ENCODE measurements around the gene IKBKE. TPM values are rescaled to one million over a fixed set of nuclear protein-coding genes. Genes with fewer than 3 reads are reported as not detected.
"Not testable (repeated sequence)": the region's sequence is repeated elsewhere in the genome, so short reads cannot be mapped to it uniquely, and the experiment has no call there.

Gene IKBKE
- polyA plus RNA-seq, 5 donors = 4.9 to 7.8 (median 6.6) TPM

DNA sequence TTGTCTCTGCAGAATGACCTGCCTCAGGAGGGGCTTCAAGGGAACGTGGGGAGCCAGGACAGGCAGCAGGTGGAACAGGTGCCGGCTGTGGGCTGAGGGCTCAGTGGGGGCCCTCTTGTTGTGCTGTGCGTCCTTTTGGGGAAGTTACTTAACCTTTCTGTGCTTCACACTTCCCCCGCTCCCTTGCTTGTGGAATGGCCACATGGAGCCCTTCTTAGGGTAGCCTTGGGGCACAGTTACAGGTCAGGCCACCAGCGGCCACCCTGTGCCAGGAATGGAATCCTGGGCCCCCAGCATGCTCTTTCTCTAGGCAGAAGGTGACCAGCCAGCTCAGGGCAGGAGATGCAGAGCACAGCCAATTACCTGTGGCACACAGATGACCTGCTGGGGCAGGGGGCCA lies 2.6 kb downstream of the IKBKE start:
- no peak for DNase-seq

DNA sequence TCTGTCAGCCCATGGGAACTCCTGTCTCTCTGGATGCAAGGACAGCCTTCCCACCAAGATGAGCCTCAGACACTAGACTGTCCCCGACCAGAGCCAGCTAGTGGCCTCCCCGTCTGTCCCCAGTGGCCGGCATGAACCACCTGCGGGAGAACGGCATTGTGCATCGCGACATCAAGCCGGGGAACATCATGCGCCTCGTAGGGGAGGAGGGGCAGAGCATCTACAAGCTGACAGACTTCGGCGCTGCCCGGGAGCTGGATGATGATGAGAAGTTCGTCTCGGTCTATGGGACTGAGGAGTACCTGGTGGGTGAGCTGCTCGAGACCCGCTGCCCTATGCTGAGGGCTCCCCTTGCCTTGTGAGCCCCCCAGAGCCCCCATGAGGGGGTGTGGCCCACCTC lies 5.8 kb downstream of the IKBKE start:
- DNase-seq = no peak

DNA sequence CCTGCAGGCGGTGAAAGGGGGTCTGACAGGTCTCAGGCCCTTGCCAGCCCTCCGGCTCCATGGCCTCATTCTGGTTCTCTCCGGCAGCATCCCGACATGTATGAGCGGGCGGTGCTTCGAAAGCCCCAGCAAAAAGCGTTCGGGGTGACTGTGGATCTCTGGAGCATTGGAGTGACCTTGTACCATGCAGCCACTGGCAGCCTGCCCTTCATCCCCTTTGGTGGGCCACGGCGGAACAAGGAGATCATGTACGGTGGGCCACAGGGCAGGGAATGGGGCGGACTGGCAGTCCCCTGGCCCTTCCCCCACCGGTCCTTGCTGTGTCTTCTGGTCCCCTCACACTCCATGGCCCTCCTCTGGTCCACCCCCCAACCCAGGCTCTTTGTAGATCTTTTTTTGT lies 6.3 kb downstream of the IKBKE start:
- no peak for DNase-seq

DNA sequence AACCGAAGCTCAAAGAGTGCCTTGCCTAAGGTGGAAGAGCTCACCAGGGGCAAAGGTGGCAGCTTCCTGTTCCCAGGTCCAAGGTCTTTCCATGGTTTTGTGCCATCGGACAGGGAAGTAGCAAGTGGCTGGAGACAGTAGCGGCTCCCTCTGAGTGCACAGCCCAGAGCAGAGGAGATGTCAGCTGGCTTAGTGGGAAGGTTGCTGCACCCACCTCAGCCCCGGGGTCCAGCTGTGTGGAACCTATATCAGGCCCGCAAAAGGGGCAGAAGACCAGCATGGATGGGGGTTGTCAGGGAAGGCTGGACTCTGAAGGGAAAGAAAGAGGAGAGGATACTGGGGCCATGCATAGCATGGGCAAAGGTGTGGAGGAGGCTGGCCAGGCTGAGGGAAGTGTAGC lies 6.8 kb downstream of the IKBKE start:
- DNase-seq = no peak

DNA sequence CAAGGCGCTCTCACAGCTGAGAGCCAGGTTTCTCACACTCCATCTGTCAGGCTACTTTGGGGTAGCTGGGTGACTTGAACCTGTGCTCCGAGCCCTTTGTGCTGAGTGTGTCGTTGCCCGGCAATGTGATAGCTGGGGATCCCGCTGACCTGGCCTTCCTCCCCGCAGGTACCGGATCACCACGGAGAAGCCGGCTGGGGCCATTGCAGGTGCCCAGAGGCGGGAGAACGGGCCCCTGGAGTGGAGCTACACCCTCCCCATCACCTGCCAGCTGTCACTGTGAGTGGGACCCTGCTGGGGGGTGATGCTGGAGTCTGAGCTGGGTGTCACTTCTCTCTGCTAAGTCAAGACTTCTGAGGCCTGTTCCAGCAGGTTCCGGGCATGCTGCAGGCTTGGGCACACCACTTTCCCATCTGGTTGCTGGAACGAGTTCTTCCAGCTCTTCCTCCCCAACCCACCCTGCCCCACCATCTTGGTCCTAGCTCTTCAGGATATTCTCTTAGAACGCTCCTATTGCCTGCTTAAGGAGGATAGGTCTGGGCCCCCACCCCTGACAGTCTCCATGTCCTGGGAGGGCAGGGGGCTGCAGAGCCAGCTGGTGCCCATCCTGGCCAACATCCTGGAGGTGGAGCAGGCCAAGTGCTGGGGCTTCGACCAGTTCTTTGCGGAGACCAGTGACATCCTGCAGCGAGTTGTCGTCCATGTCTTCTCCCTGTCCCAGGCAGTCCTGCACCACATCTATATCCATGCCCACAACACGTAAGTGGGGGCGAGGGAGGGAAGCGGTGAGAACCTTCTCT lies 7.5 kb downstream of the IKBKE start:
- DNase-seq = no peak

DNA sequence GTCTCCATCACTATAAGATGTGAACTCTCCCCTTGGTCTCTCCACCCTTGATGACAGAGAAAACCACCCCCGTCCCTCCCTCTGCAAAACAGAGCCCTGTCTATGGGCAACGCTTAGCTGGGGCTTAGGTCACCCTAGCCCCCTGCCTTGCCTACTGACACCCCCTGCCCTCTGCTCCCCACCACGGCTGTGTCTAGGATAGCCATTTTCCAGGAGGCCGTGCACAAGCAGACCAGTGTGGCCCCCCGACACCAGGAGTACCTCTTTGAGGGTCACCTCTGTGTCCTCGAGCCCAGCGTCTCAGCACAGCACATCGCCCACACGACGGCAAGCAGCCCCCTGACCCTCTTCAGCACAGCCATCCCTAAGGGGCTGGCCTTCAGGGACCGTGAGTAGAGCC lies 8.5 kb downstream of the IKBKE start:
- DNase-seq = no peak

DNA sequence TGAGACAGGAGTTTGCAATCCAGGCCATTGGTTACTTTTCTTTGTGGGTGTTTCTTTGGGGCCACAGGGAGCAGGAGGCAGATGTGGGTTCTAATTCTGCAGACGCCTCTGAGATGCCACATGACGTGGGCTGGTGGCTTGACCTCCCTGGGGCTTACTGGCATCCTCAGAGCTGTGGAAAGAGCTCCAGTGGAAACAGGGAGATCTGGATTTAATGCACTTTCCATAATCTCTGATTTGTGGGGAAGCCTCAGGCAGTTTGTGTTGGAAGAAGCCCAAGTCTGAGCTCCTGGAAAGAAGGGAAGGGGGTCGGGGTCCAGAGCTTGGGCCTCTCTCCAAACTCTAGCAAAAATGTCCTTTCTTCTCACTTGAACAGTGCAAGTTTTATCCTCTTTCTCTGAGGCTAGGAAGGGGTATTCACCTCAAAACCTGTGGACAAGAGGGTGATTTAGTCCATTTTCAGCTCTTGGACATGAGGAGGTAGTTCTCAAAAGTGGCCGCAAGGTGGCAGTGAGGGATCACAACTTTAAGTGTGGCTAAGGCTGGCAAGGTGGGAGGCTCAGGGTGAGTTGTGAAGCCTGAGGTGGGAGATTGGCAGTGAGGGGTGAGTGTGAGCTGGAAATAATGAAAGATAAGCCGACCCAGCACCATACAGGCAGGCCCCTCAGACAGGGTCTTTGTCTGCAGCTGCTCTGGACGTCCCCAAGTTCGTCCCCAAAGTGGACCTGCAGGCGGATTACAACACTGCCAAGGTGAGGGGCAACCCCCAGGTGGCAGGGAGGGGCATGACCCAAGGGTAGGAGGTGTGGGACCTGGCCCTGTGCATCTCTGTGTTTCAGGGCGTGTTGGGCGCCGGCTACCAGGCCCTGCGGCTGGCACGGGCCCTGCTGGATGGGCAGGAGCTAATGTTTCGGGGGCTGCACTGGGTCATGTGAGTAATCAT lies 9.2 kb downstream of the IKBKE start:
- DNase-seq = peak in 1 of 2 donors; percentile 63

- no peak for DNase-seq
These were observed 9.9 kb downstream of the IKBKE start for GRCh38 chr1:206480211-206480610.

DNA sequence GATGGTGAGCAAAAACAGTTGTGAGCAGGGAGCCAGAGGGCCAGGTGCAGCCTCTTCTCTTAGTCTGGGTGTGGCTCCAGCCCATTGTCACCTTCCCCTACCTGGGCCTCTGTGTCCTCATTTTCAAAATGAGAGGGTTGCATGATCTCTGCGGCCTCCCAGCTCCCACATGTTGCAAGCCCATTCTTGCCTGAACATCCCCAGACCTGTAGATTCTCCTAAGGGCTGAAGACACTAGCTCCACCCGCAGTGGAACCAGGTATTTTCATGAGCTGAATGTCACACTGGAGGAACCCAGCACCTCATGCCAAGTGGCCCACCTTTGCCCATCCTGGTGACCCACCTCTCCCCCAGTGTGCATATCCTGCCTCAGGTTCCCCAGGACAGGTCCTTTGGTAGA lies 12.3 kb downstream of the IKBKE start:
- no peak for DNase-seq

DNA sequence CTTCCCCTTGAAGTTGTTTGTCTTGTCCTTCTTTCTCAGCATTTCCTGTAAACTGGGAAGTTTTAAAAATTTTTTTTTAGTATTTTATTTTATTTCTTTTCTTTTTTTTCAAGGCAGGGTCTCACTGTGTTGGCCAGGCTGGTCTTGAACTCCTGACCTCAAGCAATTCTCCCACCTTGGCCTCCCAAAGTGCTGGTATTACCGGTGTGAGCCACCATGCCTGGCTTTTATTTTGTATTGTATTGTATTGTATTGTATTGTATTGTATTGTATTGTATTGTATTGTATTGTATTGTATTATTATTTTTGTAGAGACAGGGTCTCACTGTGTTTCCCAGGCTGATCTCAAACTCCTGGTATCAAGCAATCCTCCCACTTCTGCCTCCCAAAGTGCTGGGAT lies 13.6 kb downstream of the IKBKE start:
- not testable (repeated sequence) for DNase-seq

DNA sequence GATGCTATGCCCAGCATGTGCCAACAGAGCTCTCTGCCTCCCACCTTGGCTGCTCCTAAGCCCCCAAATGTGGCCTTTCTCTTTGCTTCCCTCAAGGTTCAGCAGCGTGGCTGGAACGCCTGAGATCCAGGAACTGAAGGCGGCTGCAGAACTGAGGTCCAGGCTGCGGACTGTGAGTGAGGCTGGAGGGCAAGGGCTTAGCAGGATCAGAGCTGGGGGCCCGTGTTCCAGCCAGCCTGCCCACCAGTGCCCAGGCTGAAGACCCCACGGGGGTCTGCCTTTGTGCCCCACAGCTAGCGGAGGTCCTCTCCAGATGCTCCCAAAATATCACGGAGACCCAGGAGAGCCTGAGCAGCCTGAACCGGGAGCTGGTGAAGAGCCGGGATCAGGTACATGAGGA lies 14.6 kb downstream of the IKBKE start:
- DNase-seq = no peak

GRCh38 chr1:206486995-206487788 lies 16.9 kb downstream of the IKBKE start:
- no peak for DNase-seq

DNA sequence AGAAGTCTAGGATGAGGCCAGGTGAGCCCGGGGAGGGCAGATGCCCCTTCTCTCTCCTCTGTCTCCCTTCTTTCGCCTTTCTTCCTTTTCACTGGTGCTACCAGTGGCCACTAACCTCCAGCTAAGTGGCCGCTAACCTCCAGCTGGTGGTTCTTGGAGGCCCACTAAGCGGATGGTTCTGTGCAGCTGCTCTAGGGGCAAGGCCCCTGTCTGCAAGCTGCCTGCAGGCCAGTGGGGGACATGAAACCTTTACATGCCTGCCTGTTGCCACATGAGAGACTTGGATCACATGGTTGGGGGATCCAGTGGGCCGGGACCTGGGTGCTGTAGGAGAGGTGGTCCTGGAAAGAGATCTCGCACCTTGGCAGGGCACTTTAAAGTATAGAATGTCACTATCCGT lies 17.7 kb downstream of the IKBKE start:
- DNase-seq = no peak

- no peak for DNase-seq
These were observed 18.2 kb downstream of the IKBKE start for GRCh38 chr1:206488466-206488865.

GRCh38 chr1:206489980-206490770 lies 19.9 kb downstream of the IKBKE start:
- DNase-seq = peak in 1 of 2 donors; percentile 73

DNA sequence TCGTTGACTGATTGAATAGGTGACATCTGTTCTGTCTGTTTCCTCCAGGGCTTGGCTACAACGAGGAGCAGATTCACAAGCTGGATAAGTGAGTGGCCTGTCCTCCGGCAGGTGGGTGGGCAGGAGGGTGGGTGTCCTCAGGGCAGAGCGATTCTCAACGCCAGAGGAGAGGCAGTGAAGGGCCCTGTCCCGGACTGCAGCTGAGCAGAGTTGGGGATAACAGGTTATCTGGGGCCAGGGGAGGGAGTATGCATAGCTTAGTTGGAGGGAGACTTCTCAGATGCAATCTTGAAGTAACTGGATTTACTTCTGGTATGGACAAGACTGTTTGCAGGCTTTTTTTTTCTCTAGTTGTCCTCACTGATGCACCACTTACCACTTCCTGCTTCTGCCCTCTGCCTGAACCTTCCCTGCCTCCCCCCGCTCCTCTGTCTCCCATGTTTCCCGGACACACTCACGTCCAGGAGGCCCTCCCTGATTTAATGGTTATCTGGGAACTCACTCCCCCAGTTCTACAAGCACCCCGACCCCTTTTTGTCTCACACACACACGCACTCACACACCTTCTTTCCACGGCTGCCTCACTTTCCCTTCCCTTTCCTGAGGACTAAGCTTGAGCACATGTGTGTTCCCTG lies 20.6 kb downstream of the IKBKE start:
- DNase-seq = no peak

GRCh38 chr1:206491616-206492015 lies 21.3 kb downstream of the IKBKE start:
- no peak for DNase-seq

DNA sequence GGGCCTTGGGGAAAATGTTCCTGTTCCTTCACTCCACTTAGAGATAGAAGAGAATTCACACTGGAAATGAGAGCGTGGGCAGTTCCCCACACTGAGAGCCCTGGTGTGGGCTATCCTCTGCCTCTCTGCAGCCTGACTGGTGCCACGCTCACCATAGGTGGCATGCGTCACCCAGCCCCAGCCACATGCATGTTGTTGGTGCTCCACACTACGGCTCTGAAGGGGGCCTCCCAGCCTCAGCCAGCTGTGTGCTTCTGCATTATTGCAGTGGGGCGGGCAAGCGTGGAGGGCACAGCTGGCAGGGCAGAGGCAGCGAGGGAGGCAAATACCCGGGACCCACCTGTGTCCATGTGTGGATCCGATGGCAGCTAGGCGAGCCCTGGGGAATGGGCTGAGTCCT lies 22.3 kb downstream of the IKBKE start:
- no peak for DNase-seq

- DNase-seq = no peak
These were observed 23.0 kb downstream of the IKBKE start for GRCh38 chr1:206493279-206493678.

DNA sequence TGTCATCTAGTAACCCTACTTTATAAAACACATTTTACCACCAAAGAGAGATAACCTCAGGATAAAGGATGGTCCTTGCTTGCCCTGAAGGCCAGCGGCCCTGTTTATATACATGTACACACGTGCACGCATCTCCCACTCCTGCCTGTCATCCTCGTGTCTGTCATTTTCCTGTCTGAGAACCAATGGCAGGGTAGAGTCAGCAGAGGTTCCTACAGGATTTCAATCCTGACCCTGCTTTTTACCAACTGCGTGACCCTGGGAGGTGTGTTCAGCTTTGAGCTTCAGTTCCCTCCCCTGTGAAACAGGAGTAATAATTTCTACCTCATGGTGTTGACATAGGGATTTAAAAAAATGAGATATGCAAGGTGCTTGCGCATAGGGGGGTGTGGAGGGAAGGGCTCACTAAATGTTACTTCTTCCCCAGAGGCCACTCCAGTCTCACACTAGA lies 24.8 kb downstream of the IKBKE start:
- DNase-seq = no peak

All from right lung (tissue), 5 donors.